GM18868 (cell line): ENCODE results near the gene SASH3.

Source experiments
- ATAC-seq: cut with Tn5 transposase; IDR thresholded peaks from one replicate; pipeline ENCODE4 v1.9.1; 2021; ENCODE audit warnings: mild to moderate bottlenecking, moderate library complexity; ENCODE audit not compliant: unreplicated experiment

SASH3 gene

DNA sequence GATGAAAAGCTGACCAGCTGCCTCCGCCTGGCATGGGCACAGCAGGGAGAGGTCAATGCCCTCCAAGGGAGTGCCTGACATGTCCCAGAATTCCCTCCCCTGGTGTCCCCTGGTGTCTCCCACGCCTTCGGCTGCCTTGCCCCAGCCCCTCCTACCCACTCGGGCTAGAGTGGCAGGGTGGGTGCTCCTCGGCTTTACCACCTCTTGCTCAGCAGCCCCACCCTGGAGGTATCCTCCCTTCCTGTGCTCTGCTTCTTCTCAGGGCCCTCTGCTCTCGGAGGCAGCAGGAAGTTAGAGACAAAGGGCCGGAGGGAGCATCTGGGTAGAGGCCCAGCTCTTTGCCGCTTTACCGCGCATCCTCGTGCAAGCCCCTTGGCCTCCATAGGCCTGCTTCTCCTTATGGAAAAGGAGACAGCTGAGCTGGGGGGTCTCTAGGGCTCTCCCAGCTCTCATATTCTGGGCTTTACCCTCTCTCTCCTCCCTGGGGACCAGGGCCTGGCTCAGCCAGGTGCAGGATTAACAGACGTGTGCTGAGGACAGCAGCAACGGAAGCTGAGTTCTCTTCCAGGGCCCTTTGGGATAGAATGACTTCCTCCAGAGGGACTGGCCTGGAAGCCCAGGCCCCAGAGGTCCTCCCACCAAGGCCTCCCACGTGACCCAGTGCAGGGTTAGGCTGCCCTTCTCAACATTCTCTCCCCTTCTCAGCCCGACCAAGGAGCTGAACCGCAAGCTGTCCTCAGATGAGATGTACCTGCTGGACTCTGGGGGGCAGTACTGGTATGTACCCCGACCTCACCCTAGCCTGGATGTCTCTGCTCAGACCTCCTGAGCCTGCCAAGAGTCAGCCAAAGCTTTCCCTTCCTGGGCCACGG is 23.7 kb upstream of the SASH3 start:
- ATAC-seq, result peak; percentile 40

- peak; percentile 49 for ATAC-seq
Measured at GRCh38 chrX:129759576-129760061, 20.1 kb upstream of the SASH3 start.

DNA sequence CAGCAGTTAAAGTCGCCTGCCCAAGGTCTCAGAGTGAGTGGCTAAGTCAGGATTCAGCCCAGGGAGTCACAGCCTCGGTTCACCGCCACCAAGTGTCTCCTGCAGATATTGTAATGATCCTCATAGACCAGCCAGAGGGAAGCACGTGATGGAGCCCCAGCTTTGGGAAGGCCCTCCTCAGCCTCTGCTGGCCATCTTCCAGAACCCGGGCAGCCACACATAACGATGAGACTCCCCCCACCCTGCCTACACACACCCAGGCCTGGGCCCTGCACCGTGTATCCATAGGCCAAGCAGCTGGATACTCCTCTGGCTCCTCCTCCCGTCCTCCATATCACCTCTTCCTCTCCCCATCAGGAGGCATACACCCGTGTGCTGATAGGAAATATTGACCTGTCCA is 19.6 kb upstream of the SASH3 start:
- no peak for ATAC-seq

DNA sequence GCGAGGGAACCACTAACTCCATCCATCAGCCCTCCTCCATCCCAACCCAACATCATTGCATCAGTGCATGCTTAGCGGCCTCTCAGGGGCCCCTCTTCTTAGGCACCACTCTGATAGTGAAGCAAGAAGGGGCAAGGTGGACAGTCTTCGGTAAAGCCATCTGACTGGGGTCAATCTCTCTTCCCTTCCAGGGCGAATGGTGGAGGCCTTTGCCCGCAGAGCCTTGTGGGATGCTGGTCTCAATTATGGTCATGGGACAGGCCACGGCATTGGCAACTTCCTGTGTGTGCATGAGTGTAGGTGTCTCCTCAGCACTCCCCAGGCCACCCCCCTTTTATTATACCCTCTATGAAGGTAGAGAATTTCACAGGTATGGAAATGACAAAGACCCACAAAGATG is 18.8 kb upstream of the SASH3 start:
- no peak for ATAC-seq

DNA sequence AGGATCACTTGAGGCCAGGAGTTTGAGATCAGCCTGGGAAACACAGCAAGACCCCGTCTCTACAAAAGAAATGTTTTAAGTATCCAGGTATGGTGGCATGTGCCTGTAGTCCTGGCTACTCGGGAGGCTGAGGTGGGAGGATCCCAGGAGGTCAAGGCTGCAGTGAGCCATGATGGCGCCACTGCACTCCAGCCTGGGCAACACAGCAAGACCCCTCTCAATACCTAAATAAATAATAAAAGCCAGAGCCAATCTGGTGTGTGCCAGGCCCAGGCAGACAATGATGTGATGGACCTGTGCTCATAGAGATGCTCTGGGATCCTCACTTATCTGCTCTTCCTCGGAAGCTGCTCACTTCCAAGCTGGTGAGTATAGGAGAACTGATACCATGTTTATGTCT is 18.2 kb upstream of the SASH3 start:
- no peak for ATAC-seq

DNA sequence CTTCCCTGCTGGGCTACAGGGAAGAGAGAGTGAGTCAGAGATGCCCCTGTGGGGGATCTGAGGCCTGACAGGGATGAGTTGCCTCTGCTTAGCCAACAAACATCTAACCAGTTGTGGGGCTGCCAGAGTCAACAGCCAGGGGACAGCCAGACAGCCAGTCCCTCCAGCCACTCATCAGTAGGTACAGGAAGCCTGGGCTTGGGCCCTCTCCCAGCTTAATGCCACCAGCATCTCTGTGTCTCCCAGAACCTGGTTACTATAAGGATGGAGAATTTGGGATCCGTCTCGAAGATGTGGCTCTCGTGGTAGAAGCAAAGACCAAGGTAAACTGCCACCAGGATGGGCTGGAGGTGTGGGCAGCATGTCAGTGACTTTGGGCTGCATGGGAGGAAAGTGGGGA is 17.3 kb upstream of the SASH3 start:
- ATAC-seq, result no peak

GRCh38 chrX:129763666-129764065 is 16.1 kb upstream of the SASH3 start:
- ATAC-seq, result no peak

DNA sequence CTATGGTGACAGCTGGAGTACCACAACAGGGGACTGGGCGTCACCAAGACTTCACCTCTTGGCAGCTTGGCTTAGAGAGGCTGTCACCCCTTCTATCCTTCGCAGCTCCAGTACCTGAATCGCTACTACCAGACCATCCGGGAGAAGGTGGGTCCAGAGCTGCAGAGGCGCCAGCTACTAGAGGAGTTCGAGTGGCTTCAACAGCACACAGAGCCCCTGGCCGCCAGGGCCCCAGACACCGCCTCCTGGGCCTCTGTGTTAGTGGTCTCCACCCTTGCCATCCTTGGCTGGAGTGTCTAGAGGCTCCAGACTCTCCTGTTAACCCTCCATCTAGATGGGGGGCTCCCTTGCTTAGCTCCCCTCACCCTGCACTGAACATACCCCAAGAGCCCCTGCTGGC is 11.6 kb upstream of the SASH3 start:
- no peak for ATAC-seq

DNA sequence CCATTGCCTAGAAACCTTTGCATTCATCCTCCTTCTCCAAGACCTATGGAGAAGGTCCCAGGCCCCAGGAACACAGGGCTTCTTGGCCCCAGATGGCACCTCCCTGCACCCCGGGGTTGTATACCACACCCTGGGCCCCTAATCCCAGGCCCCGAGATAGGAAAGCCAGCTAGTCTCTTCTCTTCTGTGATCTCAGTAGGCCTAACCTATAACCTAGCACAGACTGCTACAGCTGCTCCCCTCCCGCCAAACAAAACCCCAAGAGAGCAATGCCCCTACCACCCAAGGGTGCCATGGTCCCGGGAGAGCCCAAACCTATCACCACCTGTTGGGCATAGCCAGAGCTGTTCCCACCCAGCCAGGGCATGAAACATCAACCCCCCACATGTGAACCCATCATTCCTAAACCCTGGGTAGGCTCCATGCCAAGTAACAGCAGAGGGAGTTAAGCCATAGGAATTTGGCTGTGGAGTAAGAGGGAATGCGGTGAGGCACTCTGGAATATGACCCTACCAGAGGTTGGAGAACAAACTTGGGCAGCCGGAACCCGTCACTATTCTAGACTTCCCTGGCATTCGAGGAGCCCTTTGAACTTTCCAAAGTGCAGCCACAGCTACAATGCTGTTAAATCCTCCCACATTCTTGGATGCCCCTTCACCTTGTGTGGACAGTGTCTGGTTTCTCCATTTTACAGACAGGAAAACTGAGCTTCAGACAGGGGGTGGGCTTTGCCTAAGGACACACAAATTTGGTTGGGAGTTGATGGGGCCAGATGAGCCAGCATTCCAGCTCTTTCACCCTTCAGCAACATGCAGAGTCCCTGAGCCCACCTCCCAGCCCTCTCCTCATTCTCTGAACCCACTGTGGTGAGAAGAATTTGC is 10.9 kb upstream of the SASH3 start:
- no peak for ATAC-seq

DNA sequence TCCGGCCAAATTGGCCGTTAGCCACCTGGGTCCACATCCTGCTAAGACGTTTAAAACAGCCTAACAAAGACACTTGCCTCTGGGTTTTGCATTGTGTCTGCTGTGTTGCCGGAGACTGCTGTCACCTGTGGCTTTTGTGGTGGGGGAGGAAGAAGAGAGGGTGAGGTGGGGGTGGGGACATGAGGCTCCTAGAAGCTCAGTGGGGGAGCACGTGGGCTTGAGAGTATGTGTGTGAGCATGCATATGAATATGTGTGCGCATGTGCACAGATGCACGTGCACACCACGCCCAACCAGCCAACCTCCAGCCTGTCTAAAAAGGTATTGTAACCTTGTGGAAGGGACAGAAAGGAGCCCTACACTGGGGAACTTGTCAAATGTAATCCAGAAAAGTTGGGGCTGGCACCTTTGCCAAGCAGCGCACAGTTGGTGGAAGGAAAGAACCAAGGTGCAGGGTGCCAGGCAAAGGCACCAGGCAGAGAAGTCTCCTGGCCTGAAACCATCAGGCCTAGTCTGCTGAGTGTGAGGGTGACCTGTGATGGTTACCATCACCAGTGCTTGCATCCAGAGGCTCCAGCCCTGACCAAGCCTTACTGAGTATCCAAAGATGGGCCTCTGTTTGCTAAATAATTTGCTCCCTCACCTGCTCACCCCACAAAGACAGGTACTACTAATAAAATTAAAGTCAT is 10.1 kb upstream of the SASH3 start:
- ATAC-seq, result peak; percentile 36

GRCh38 chrX:129771266-129771995 is 8.3 kb upstream of the SASH3 start:
- ATAC-seq, result no peak

- ATAC-seq, result peak; percentile 74
Measured at GRCh38 chrX:129772796-129773431, 6.8 kb upstream of the SASH3 start.

DNA sequence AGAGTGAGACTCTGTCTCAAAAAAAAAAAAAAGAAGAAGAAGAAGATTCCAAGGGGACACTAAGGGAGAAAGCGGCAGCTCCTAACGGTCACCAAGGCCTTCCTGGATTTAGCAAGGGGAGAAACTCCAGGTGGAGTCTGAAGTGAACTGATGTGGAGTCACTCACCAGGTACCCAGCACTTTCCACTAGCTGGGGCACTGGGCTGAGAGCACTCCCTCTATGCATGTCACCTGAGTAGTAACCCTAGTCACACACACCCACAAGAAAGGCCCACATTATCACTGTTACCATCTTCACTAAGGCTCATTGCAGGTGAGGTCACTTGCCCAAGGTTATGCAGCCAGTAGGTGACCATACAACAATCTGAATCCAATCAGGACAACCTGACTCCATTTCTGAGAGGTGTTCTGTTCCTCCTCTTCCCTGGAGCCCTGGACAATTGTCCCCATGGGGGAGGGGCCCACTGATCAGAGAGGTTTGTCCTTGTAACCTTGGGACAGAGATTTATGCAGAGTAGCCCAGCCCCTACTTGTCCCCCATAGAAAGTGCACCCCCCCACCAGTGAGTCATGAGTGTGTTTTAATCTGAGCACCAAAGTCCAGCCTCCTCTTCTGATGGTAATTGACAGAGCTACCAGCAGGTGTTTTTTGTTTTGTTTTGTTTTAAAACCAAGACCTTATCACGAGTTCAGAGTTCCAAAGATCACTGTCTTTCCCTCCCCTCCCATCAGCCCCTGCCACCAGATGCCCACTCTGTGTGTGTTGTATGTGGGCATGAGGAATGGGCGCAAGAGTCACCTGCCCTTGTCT is 5.9 kb upstream of the SASH3 start:
- no peak for ATAC-seq

GRCh38 chrX:129777218-129778030 is 2.3 kb upstream of the SASH3 start:
- ATAC-seq, result peak; percentile 24

GRCh38 chrX:129779086-129779672 is 570 bp upstream of the SASH3 start:
- no peak for ATAC-seq

GRCh38 chrX:129780441-129781105 is 824 bp downstream of the SASH3 start:
- no peak for ATAC-seq

- ATAC-seq, result peak; percentile 71
Measured at GRCh38 chrX:129781134-129781672, 1.5 kb downstream of the SASH3 start.
